Fibroblast of villous mesenchyme (primary cell): ENCODE data around the gene GNAT3. TPM values are rescaled to one million over a fixed set of nuclear protein-coding genes. Genes with fewer than 3 reads are reported as not detected.

Experiments
- DNase-seq: peaks from one replicate; pipeline ENCODE4 v3.0.0-alpha.2; 2010; ENCODE audit warnings: low read depth
- H3K4me3 ChIP-seq: 2 replicates; pipeline ENCODE4 v1.5.1; 2011; ENCODE audit warnings: low read depth, mild to moderate bottlenecking, low read length
- total RNA-seq: library from RNA; depleted of rRNA; stranded (reverse); fragments of >200 nt; gene quantifications from 2 replicates; pipeline ENCODE4 v1.2.3, GENCODE V29; 2012
- TF ChIP-seq, protein P1 (sequence below): IDR thresholded peaks from 2 replicates; pipeline ENCODE4 v1.5.1; 2012; ENCODE audit warnings: low read depth, mild to moderate bottlenecking, low read length; ENCODE audit not compliant: insufficient read depth

GNAT3 gene
- total RNA-seq, 1 donor, result not detected

GRCh38 chr7:80445351-80445750 is 66.5 kb downstream of the GNAT3 start:
- DNase-seq, result peak; percentile 32
- TF ChIP-seq, protein P1, sequence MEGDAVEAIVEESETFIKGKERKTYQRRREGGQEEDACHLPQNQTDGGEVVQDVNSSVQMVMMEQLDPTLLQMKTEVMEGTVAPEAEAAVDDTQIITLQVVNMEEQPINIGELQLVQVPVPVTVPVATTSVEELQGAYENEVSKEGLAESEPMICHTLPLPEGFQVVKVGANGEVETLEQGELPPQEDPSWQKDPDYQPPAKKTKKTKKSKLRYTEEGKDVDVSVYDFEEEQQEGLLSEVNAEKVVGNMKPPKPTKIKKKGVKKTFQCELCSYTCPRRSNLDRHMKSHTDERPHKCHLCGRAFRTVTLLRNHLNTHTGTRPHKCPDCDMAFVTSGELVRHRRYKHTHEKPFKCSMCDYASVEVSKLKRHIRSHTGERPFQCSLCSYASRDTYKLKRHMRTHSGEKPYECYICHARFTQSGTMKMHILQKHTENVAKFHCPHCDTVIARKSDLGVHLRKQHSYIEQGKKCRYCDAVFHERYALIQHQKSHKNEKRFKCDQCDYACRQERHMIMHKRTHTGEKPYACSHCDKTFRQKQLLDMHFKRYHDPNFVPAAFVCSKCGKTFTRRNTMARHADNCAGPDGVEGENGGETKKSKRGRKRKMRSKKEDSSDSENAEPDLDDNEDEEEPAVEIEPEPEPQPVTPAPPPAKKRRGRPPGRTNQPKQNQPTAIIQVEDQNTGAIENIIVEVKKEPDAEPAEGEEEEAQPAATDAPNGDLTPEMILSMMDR, result no peak

GRCh38 chr7:80444811-80445210 is 67.1 kb downstream of the GNAT3 start:
- DNase-seq, result no peak
- H3K4me3 ChIP-seq, result no peak overlapping the region
- TF ChIP-seq, protein P1, result no peak

More at GRCh38 chr7:80445351-80445750, 66.5 kb downstream of the GNAT3 start:
- no peak overlapping the region for H3K4me3 ChIP-seq

DNA sequence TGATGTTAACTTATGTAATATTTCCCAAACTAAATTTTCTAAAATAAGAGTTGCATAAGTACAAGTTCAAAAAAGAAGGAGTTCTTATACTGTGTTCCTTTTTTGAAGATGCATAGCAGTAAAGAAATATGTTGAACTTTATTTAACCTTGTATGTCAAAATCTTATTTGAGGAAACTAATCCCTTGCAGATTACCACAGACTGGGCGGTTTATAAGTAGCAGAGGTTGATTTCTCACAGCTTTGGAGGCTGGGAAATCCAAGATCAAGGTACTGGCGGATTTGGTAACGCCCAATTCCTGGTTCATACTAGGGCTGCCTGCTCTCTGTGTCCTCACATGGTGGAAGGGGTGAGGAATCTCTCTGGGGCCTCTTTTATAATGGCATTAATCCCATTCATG is 68.5 kb downstream of the GNAT3 start:
- TF ChIP-seq, protein P1, result no peak
- DNase-seq, result peak; percentile 58

GRCh38 chr7:80440883-80441282 is 71.0 kb downstream of the GNAT3 start:
- TF ChIP-seq, protein P1, result no peak
- no peak overlapping the region for H3K4me3 ChIP-seq
- no peak for DNase-seq

More for the DNA sequence above, 68.5 kb downstream of the GNAT3 start:
- H3K4me3 ChIP-seq, result no peak overlapping the region

DNA sequence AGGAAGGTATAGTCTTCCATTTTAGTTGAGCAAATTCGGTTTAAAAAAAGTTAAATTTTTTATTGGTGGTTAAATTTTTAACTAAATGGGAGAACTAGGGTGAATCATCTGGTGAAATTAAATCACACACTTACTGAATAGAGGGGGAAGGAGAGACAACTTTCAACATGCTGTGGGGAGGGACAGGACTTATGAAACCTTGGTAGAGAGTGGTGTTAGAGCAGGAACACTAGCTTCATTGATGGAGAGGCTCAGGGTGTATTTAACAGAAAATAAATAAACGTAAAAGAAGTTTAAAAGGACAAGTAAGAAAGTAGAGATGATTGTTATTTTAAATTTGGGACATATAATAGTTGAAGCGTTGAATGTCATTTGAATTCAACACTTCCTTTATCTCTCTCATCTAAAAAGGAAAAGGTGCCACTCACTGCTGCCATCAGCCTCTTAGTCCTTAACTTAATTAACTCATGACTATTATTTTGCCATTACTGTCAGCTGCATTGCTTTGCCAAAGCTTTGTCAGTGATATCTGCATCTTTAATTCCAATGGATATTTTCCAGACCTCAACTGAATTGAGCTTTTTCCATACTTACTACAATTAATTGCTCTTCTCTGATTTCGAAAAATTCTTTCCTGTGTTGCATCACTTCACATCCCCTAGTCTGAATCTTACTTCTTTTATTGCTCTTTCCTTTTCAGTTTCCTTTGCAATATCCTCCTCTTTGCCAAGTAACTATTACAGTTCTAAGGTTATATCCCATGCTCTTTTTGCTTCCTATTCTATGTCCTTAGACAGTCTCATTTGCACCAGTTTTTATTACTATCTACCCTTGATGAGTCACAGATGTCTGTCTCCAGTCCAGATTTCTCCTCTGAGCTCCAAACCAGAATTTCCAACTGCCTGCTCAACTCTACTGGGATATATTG is 71.7 kb downstream of the GNAT3 start:
- no peak overlapping the region for H3K4me3 ChIP-seq
- peak; percentile 73 for DNase-seq
- TF ChIP-seq, protein P1, result no peak

DNA sequence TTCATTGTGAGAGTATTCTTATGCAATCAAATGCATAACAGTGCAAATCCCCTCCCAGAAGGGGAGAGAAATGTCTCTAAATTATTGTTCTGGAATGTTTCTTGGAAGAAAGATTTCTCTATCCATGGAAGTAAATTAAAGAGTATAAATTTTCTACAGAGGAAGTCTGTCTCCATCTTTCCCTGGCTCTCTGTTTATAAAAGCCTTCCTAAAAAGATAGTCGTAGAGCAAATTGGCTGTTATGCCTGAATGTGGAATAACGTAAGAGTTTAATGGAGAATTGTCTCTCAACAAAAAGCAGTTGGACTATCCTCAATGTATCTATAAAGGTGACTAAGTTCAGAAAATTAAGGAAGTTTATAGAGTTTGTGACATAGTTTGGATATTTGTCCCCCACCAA is 76.3 kb downstream of the GNAT3 start:
- no peak for DNase-seq

More for the DNA sequence above, 76.3 kb downstream of the GNAT3 start:
- TF ChIP-seq, protein P1, result no peak
- H3K4me3 ChIP-seq, result no peak overlapping the region
